Testis (tissue), 2 donors: ENCODE results near the gene TNIP3.

Experiments used
- POLR2A ChIP-seq: fragments of 450-650 bp; IDR thresholded peaks from one replicate; pipeline ENCODE4 v1.6.1; 2017; ENCODE audit warnings: antibody characterized with exemption, mild to moderate bottlenecking, moderate library complexity
- TF ChIP-seq, protein P1 (sequence below), 3 experiments: fragments of 450-650 bp in 2 of 3; fragments of 200-600 bp in 1 of 3; sonication (generic) in 1 of 3; IDR thresholded peaks; one replicate each; pipeline ENCODE4 v1.5.1; 2016 to 2019; ENCODE audit warnings: antibody characterized with exemption in 3 of 3, mild to moderate bottlenecking in 2 of 3, moderate library complexity in 1 of 3

- TF ChIP-seq, protein P1, sequence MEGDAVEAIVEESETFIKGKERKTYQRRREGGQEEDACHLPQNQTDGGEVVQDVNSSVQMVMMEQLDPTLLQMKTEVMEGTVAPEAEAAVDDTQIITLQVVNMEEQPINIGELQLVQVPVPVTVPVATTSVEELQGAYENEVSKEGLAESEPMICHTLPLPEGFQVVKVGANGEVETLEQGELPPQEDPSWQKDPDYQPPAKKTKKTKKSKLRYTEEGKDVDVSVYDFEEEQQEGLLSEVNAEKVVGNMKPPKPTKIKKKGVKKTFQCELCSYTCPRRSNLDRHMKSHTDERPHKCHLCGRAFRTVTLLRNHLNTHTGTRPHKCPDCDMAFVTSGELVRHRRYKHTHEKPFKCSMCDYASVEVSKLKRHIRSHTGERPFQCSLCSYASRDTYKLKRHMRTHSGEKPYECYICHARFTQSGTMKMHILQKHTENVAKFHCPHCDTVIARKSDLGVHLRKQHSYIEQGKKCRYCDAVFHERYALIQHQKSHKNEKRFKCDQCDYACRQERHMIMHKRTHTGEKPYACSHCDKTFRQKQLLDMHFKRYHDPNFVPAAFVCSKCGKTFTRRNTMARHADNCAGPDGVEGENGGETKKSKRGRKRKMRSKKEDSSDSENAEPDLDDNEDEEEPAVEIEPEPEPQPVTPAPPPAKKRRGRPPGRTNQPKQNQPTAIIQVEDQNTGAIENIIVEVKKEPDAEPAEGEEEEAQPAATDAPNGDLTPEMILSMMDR (IDR thresholded peaks at IDR 0.05), result no peak
- no peak for TF ChIP-seq POLR2A
Measured at GRCh38 chr4:121181493-121181892, 17.4 kb upstream of the TNIP3 start.
